BJ (cell line): Measurements from ENCODE around the gene ADARB2. TPM values are rescaled to one million over a fixed set of nuclear protein-coding genes. Genes with fewer than 3 reads are reported as not detected.

ENCODE experiments used
- CTCF ChIA-PET: fragments of 350-600 bp; formaldehyde crosslinking; extraction: SDS; loops from one replicate; lab custom pipeline; 2021; ENCODE audit warnings: antibody characterized with exemption, inconsistent platforms; lab: Yijun Ruan, JAX
- POLR2A ChIA-PET: fragments of 300-600 bp; sonication (Branson Sonifier 250); formaldehyde crosslinking; extraction: SDS; loops from one replicate; lab custom pipeline; 2021; ENCODE audit warnings: antibody characterized with exemption; lab: Charles Lee
- DNase-seq: peaks from one replicate; pipeline ENCODE4 v3.0.0-alpha.2; 2011; ENCODE audit warnings: low read depth
- H3K27me3 ChIP-seq: 2 replicates; pipeline ENCODE4 v1.6.0; 2011; ENCODE audit warnings: low read length; ENCODE audit not compliant: control insufficient read depth, insufficient read depth
- H3K36me3 ChIP-seq: 2 replicates; pipeline ENCODE4 v1.5.1; 2011; ENCODE audit warnings: low read length; ENCODE audit not compliant: control insufficient read depth, insufficient read depth
- H3K4me3 ChIP-seq: 2 replicates; pipeline ENCODE4 v1.5.1; 2011; ENCODE audit warnings: low read depth, mild to moderate bottlenecking, control low read depth, low read length
- CTCF ChIP-seq: IDR thresholded peaks from 2 replicates; pipeline ENCODE4 v1.5.1; 2011; ENCODE audit warnings: low read depth, mild to moderate bottlenecking, control low read depth, inconsistent platforms, low read length, moderate library complexity; ENCODE audit not compliant: insufficient read depth
- polyA plus RNA-seq: library from polyadenylated mRNA; depleted of rRNA; stranded (reverse); fragments of >200 nt; gene quantifications from 2 replicates; pipeline ENCODE4 v1.2.3, GENCODE V29; 2011

The ADARB2 gene
- polyA plus RNA-seq, 1 experiment = not detected

GRCh38 chr10:1295756-1296480 lies 441.4 kb downstream of the ADARB2 start:
- H3K36me3 ChIP-seq = no peaks in the 10 kb centered on the region
- CTCF ChIA-PET = no interaction called here
- H3K4me3 ChIP-seq = no peak overlapping the region
- H3K27me3 ChIP-seq = no peaks in the 10 kb centered on the region
- TF ChIP-seq CTCF = no peak
- DNase-seq = no peak
- POLR2A ChIA-PET = no interaction called here

GRCh38 chr10:1294748-1295147 lies 442.6 kb downstream of the ADARB2 start:
- Histone ChIP-seq H3K4me3 (no peak overlapping the region), H3K36me3 (no peaks in the 10 kb centered on the region), H3K27me3 (no peaks in the 10 kb centered on the region)
- ChIA-PET CTCF (no interaction called here), POLR2A (no interaction called here)
- no peak for TF ChIP-seq CTCF
- no peak for DNase-seq

- ChIA-PET POLR2A (no interaction called here), CTCF (no interaction called here)
- no peaks in the 10 kb centered on the region for H3K36me3 ChIP-seq
- no peaks in the 10 kb centered on the region for H3K27me3 ChIP-seq
- no peak for DNase-seq
- TF ChIP-seq CTCF = no peak
- H3K4me3 ChIP-seq = no peak overlapping the region
These were observed 443.5 kb downstream of the ADARB2 start for GRCh38 chr10:1293636-1294435.

- DNase-seq = no peak
- CTCF ChIA-PET = no interaction called here
- no peak for TF ChIP-seq CTCF
- Histone ChIP-seq H3K27me3 (no peaks in the 10 kb centered on the region), H3K4me3 (no peak overlapping the region), H3K36me3 (no peaks in the 10 kb centered on the region)
- POLR2A ChIA-PET = no interaction called here
These were observed 444.2 kb downstream of the ADARB2 start for GRCh38 chr10:1293157-1293556.

GRCh38 chr10:1292611-1293031 lies 444.7 kb downstream of the ADARB2 start:
- no peak overlapping the region for H3K4me3 ChIP-seq
- POLR2A ChIA-PET = no interaction called here

More at GRCh38 chr10:1292611-1293031, 444.7 kb downstream of the ADARB2 start:
- CTCF ChIA-PET = no interaction called here
- no peaks in the 10 kb centered on the region for H3K36me3 ChIP-seq
- no peaks in the 10 kb centered on the region for H3K27me3 ChIP-seq
- DNase-seq = no peak
- TF ChIP-seq CTCF = no peak
